Kidney (tissue), 14 donors: Measurements from ENCODE around the gene PDIA5. TPM values are rescaled to one million over a fixed set of nuclear protein-coding genes. Genes with fewer than 3 reads are reported as not detected.

Experiments
- DNase-seq, 5 donors: peaks; one replicate each; pipeline ENCODE4 v3.0.0-alpha.2; 2013 to 2020
- FAIRE-seq: peaks from 2 replicates; lab custom pipeline; 2012; peaks lifted over from hg19 to GRCh38; lab: Jason Lieb, UNC
- H3K27ac ChIP-seq, 2 donors: one replicate each; pipeline ENCODE4 v1.7.0; 2013; ENCODE audit warnings: low read depth in 2 of 2, low read length in 2 of 2, inconsistent platforms in 1 of 2
- H3K27me3 ChIP-seq: one replicate; pipeline ENCODE4 v1.7.1; 2013; ENCODE audit warnings: low read length, inconsistent platforms; ENCODE audit not compliant: control insufficient read depth, insufficient read depth
- H3K36me3 ChIP-seq, 3 donors: one replicate each; pipeline versions ENCODE4 v1.7.0 to v1.7.1; 2013; ENCODE audit warnings: low read length in 3 of 3, control low read depth in 1 of 3, inconsistent platforms in 1 of 3; ENCODE audit not compliant: insufficient read depth in 3 of 3, control insufficient read depth in 2 of 3
- H3K4me1 ChIP-seq, 3 donors: one replicate each; pipeline versions ENCODE4 v1.7.0 to v1.7.1; 2013; ENCODE audit warnings: low read length in 3 of 3, inconsistent platforms in 1 of 3, low read depth in 1 of 3; ENCODE audit not compliant: control insufficient read depth in 2 of 3, insufficient read depth in 2 of 3
- H3K4me3 ChIP-seq, 3 donors: one replicate each; pipeline versions ENCODE4 v1.7.0 to v1.8.1; 2013; ENCODE audit warnings: low read length in 3 of 3, control low read depth in 1 of 3, inconsistent platforms in 1 of 3
- H3K9ac ChIP-seq, 3 donors: one replicate each; pipeline versions ENCODE4 v1.7.0 to v1.7.1; 2013; ENCODE audit warnings: low read length in 3 of 3, control low read depth in 1 of 3, inconsistent platforms in 1 of 3
- H3K9me3 ChIP-seq, 3 donors: one replicate each; pipeline versions ENCODE4 v1.7.0 to v1.7.1; 2013; ENCODE audit warnings: low read length in 3 of 3, control low read depth in 1 of 3, inconsistent platforms in 1 of 3; ENCODE audit not compliant: control insufficient read depth in 2 of 3, insufficient read depth in 1 of 3
- CTCF ChIP-seq: IDR thresholded peaks from 3 replicates; pipeline ENCODE4 v1.5.1; 2012; ENCODE audit warnings: mild to moderate bottlenecking, moderate library complexity, borderline replicate concordance; ENCODE audit not compliant: insufficient read depth; ENCODE audit errors: extremely low read depth
- intact Hi-C: fragments of 100-400 bp; cut with DNase I; formaldehyde crosslinking; loops from one replicate; pipeline ENCODE4 v1.11.1; 2022
- microRNA-seq: library from miRNA; unstranded; fragments of <30 nt; microRNA quantifications from one replicate; pipeline ENCODE4 v1.2.0, GENCODE V29; 2020
- polyA plus RNA-seq: library from polyadenylated mRNA; stranded (reverse); fragments of 350-450 nt; fragmentation: Illumina TruSeq; extraction: RNeasy Lipid Tissue Mini Kit (QIAGEN cat#74804); gene quantifications from one replicate; pipeline ENCODE4 v1.2.3, GENCODE V29; 2014; ENCODE audit warnings: low read depth, low replicate concordance; ENCODE audit not compliant: insufficient read depth
- total RNA-seq: library from RNA; stranded (reverse); fragmentation: NEBNext Ultra II Directional; extraction: Animal tissue kit (Norgen Biotek cat#: 25700); gene quantifications from one replicate; pipeline ENCODE4 v1.2.1, GENCODE V29; 2021
- donor health status: control.
- donor health status: control.
- donor health status: control.
- donor health status: control.
- donor health status: control.
- donor health status: DM: yes; HTN: yes; CAD: no.
- donor health status: Normal renal cell carcinoma (clear cell type).

The PDIA5 gene
- total and polyA plus RNA-seq, 2 donors from 2014 or later, result 19.9 to 27.9 TPM

GRCh38 chr3:123201557-123202427 lies 135.0 kb downstream of the PDIA5 start, which contains the start of gene SEC22A:
Gene SEC22A, plus strand, starts transcription at chr3:123201943. Its CDS starts 7,275 bp downstream, at chr3:123209218.
- Histone ChIP-seq H3K36me3 (no peaks in the 10 kb centered on the region), H3K4me1 (peaks cover 0 to 11% (median 3%) of the 10 kb centered on the region in 3 donors), H3K27me3 (no peaks in the 10 kb centered on the region), H3K9ac (peak within 1 kb of the TSS; percentile 60 to 97 (median 86)), H3K27ac (peak within 1 kb of the TSS; percentile 67 to 69), H3K9me3 (no peaks in the 10 kb centered on the region), H3K4me3 (peak within 1 kb of the TSS; percentile 68 to 95 (median 95))
- intact Hi-C loops, result no loop called here
- DNase-seq (peak; percentile 97 to 98 (median 98)), FAIRE-seq (peak; percentile 29)
- no peak for TF ChIP-seq CTCF

GRCh38 chr3:123202451-123202850 lies 135.6 kb downstream of the PDIA5 start:
- Histone ChIP-seq H3K9ac (peak overlapping the region; percentile 60 to 97 (median 86)), H3K4me3 (peak overlapping the region; percentile 68 to 95 (median 95)), H3K4me1 (peaks cover 0 to 11% (median 3%) of the 10 kb centered on the region in 3 donors), H3K27ac (peak overlapping the region; percentile 67 to 69), H3K27me3 (no peaks in the 10 kb centered on the region), H3K36me3 (no peaks in the 10 kb centered on the region), H3K9me3 (no peaks in the 10 kb centered on the region)
- intact Hi-C loops, result no loop called here
- FAIRE-seq (no peak), DNase-seq (peak in 2 of 5 donors; percentile 14 to 39)
- TF ChIP-seq CTCF, result no peak

Small RNA genes within 50 kb of the gene (microRNA-seq; reads per million reads assigned to microRNA genes)
- not detected for gene MIR7110

Other genes starting within 250 kb of the PDIA5 start
- 8.4 TPM for gene SEMA5B, start 39.3 kb upstream of the PDIA5 start, total RNA-seq
- 6.6 TPM for gene SEMA5B, start 39.3 kb upstream of the PDIA5 start, polyA plus RNA-seq
- 14.8 TPM for gene SEC22A, start 134.9 kb downstream of the PDIA5 start, total RNA-seq
- 18.6 TPM for gene SEC22A, start 134.9 kb downstream of the PDIA5 start, polyA plus RNA-seq